Gastrocnemius medialis (tissue), 4 donors: ENCODE results near the gene KIAA1217. TPM values are rescaled to one million over a fixed set of nuclear protein-coding genes. Genes with fewer than 3 reads are reported as not detected.
A peak's percentile ranks its signal among the peaks of the same experiment; 100 is the strongest.

Source experiments
- ATAC-seq, 2 donors: fragments of 150-250 bp; one replicate each; pipeline ENCODE4 v1.9.1; 2016
- DNase-seq, 2 donors: peaks; one replicate each; pipeline ENCODE4 v3.0.0-alpha.2; 2019
- H3K27ac ChIP-seq, 4 donors: fragments of 200-600 bp; sonication (generic); 1 replicate in 1 of 4; 2 replicates in 3 of 4; pipeline ENCODE4 v1.5.1; 2016 to 2018; ENCODE audit warnings: mild to moderate bottlenecking in 2 of 4, moderate library complexity in 1 of 4
- H3K27me3 ChIP-seq, 3 donors: fragments of 200-600 bp; sonication (generic) in 2 of 3; 1 replicate in 1 of 3; 2 replicates in 2 of 3; pipeline versions ENCODE4 v1.5.1 to v1.6.0; 2016 to 2019; ENCODE audit warnings: mild to moderate bottlenecking in 1 of 3, moderate library complexity in 1 of 3
- H3K36me3 ChIP-seq, 2 donors: fragments of 200-600 bp; sonication (generic) in 1 of 2; one replicate each; pipeline ENCODE4 v1.5.1; 2017 to 2018
- H3K4me1 ChIP-seq, 2 donors: fragments of 200-600 bp; sonication (generic) in 1 of 2; one replicate each; pipeline ENCODE4 v1.5.1; 2016 to 2017; ENCODE audit warnings: mild to moderate bottlenecking in 2 of 2
- H3K4me3 ChIP-seq, 4 donors: fragments of 200-600 bp; sonication (generic) in 3 of 4; 1 replicate in 1 of 4; 2 replicates in 3 of 4; pipeline ENCODE4 v1.5.1; 2016 to 2019; ENCODE audit warnings: mild to moderate bottlenecking in 2 of 4
- H3K9me3 ChIP-seq, 3 donors: fragments of 200-600 bp; sonication (generic) in 2 of 3; 1 replicate in 1 of 3; 2 replicates in 2 of 3; pipeline ENCODE4 v1.5.1; 2016 to 2019
- POLR2A ChIP-seq, 2 donors: fragments of 450-650 bp; IDR thresholded peaks; one replicate each; pipeline ENCODE4 v1.6.1; 2017; ENCODE audit warnings: antibody characterized with exemption in 2 of 2, mild to moderate bottlenecking in 2 of 2, moderate library complexity in 2 of 2
- in situ Hi-C, 4 donors: fragments of 200-750 bp; cut with MboI; loops; one replicate each; pipeline versions ENCODE4 v1.15.0 to v1.8.0; 2017; ENCODE audit warnings: low sequenced_read_pairs in 4 of 4
- intact Hi-C: fragments of 100-400 bp; cut with DNase I; formaldehyde crosslinking; loops from one replicate; pipeline ENCODE4 v1.15.1; 2023; ENCODE audit warnings: low total_unique reads
- total RNA-seq, 4 donors: library from RNA; depleted of rRNA; stranded (reverse); fragments of >200 nt; gene quantifications; one replicate each; pipeline versions ENCODE4 v1.1.0 to v1.2.3, GENCODE V29; 2016
- TF ChIP-seq, protein P1 (sequence below), 5 experiments: fragments of 450-650 bp in 3 of 5; fragments of 200-600 bp in 2 of 5; sonication (generic) in 2 of 5; IDR thresholded peaks in 4 of 5; conservative IDR thresholded peaks in 1 of 5; 1 replicate in 4 of 5; 2 replicates in 1 of 5; pipeline ENCODE4 v1.5.1; 2016 to 2019; ENCODE audit warnings: antibody characterized with exemption in 5 of 5, mild to moderate bottlenecking in 3 of 5, moderate library complexity in 3 of 5

The KIAA1217 gene
- total RNA-seq, 4 donors from 2014 or later, result 152 to 266 (median 155) TPM

DNA sequence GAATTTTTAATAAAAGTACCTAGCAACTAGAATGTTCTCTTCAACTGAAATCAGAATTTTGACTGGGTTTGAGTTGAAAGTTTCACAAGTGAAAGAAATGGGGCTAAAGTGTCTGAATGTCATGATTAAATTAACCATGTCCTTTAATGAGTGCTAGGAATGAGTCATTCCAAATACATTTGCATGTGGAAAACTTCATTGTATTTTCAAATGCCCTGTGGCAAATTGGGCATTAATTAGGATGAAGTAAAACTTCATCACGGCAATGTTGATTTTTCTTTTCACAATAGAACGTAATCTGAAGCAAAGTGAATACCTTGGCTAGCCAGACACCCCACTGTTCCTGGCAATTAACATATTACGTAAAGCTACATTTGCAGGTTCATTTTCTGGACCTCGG is 166.6 kb downstream of the KIAA1217 start:
- ATAC-seq (no peak), DNase-seq (no peak)
- in situ Hi-C loops, result loop anchor here in 1 of 4 donors (25.0 kb wide), 1 partner anchor 137 kb away; no protein-coding TSS in a partner anchor
- H3K4me3 ChIP-seq, result no peak overlapping the region
- TF ChIP-seq, protein P1, sequence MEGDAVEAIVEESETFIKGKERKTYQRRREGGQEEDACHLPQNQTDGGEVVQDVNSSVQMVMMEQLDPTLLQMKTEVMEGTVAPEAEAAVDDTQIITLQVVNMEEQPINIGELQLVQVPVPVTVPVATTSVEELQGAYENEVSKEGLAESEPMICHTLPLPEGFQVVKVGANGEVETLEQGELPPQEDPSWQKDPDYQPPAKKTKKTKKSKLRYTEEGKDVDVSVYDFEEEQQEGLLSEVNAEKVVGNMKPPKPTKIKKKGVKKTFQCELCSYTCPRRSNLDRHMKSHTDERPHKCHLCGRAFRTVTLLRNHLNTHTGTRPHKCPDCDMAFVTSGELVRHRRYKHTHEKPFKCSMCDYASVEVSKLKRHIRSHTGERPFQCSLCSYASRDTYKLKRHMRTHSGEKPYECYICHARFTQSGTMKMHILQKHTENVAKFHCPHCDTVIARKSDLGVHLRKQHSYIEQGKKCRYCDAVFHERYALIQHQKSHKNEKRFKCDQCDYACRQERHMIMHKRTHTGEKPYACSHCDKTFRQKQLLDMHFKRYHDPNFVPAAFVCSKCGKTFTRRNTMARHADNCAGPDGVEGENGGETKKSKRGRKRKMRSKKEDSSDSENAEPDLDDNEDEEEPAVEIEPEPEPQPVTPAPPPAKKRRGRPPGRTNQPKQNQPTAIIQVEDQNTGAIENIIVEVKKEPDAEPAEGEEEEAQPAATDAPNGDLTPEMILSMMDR (IDR thresholded peaks at IDR 0.05 in 4 of 5, conservative IDR thresholded peaks at IDR 0.05 in 1 of 5), result no peak
- TF ChIP-seq POLR2A (IDR thresholded peaks at IDR 0.05), result no peak
- intact Hi-C loops, result no loop called here
- H3K36me3 ChIP-seq, result no peaks in the 10 kb centered on the region
- peak overlapping the region in 2 of 4 donors; percentile 92 to 97 for H3K27ac ChIP-seq
- no peaks in the 10 kb centered on the region for H3K9me3 ChIP-seq
- H3K27me3 ChIP-seq, result no peaks in the 10 kb centered on the region
- peaks cover 37 to 38% of the 10 kb centered on the region in 2 donors for H3K4me1 ChIP-seq

DNA sequence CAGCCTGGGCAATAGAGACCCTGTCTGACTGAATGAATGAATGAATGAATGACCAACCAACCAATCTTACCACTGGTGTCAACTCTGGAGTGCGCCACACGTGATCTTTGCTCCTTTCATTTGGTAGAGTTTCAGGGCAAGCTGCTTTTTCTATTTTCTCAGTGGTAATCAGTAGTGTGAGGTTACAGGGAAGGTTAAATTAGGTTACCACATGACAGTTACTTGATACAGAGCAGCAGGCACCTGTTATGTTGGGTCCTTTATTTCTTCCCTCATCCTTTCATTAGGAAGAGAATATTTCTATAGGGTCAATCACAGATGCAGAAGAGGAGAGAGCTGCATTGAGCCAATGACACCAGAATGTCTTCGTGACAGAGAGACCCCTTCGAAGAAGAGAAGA is 167.8 kb downstream of the KIAA1217 start:
- Histone ChIP-seq H3K4me1 (peaks cover 33 to 38% of the 10 kb centered on the region in 2 donors), H3K4me3 (no peak overlapping the region), H3K27ac (peak overlapping the region; percentile 58 to 97 (median 77)), H3K27me3 (no peaks in the 10 kb centered on the region), H3K36me3 (no peaks in the 10 kb centered on the region), H3K9me3 (no peaks in the 10 kb centered on the region)
- in situ Hi-C loops (loop anchor here in 1 of 4 donors (25.0 kb wide), 1 partner anchor 136 kb away; no protein-coding TSS in a partner anchor), intact Hi-C loops (loop anchor here (2.0 kb wide), 1 partner anchor 142 kb away; no protein-coding TSS in a partner anchor)
- DNase-seq (no peak), ATAC-seq (peak; percentile 55 to 81)
- TF ChIP-seq POLR2A (IDR thresholded peaks at IDR 0.05), result no peak
- TF ChIP-seq, protein P1 (IDR thresholded peaks at IDR 0.05 in 4 of 5, conservative IDR thresholded peaks at IDR 0.05 in 1 of 5), result no peak

DNA sequence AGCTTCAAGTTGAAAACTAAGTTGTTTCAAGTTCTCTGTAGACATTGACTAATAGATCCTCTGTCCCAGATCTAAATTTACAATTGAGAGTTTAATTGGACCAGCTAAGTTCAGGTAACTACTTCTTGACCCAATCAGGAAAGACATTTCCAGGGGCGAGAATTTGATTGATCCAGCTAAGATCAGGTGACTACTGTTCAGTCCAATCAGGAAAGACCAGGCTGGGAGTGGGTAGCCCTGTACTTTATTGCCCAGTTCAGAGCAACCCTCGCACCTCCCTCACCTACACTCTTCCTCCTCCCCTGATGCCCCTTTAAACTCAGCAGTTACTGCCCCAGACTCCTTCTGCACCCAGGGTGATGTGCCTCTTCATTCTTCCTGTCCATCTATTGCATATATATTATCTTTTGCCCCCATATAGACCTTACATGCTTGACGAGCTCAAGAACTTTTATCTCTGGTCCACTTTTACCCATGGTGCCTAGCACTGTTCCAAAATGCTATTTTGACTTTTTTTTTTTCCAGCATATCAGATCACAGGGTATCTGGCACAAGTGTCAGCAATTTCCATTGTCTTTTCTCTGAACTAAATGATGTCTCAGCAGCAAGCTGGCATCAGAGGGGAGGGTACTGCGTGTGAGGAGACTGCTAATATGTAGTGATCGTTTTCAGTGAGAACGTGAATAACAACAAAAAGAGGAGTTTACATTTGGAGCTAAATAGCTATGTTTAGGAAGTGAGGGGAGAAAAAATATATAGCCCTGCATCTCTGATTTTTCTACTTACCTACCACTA is 169.4 kb downstream of the KIAA1217 start:
- in situ Hi-C loops (loop anchor here in 1 of 4 donors (25.0 kb wide), 1 partner anchor 134 kb away; no protein-coding TSS in a partner anchor), intact Hi-C loops (no loop called here)
- Histone ChIP-seq H3K27ac (peak overlapping the region in 3 of 4 donors; percentile 92 to 98 (median 97)), H3K36me3 (no peaks in the 10 kb centered on the region), H3K27me3 (no peaks in the 10 kb centered on the region), H3K9me3 (no peaks in the 10 kb centered on the region), H3K4me1 (peaks cover 47 to 54% of the 10 kb centered on the region in 2 donors), H3K4me3 (no peak overlapping the region)
- DNase-seq (no peak), ATAC-seq (no peak)
- TF ChIP-seq, protein P1 (IDR thresholded peaks at IDR 0.05 in 4 of 5, conservative IDR thresholded peaks at IDR 0.05 in 1 of 5), result no peak
- TF ChIP-seq POLR2A (IDR thresholded peaks at IDR 0.05), result no peak

DNA sequence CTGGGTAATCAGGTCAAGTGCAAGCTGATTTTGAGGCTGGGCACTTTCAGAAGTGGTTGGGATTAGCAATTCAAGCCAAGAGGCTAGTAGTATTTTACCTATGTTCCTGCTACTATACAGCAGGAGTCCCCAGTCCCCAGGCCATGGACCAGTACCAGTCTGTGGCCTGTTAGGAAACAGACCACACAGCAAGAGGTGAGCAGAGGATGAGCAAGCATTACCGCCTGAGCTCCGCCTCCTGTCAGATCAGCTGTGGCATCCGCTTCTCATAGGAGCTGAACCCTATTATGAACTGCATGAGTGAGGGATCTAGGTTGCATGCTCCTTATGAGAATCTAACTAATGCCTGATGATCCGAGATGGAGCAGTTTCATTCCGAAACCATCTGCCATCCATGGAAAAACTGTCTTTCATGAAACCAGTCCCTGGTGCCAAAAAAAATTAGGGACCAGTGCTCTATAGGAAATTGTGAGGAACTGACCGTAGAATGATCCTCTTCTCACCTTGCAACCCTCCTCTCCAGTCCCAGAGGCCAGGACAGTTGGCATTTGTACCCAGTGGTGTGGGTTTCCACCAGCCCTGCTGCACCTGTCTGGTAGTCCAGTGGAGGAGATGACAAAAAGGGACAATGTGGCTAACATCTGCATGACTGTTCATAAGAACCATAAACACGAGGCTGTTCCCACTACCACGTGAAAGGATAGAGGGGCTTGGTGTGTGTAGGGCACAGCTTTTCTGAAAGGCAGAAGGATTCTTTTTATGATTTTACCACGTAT is 172.5 kb downstream of the KIAA1217 start:
- peak overlapping the region; percentile 89 to 98 (median 94) for H3K27ac ChIP-seq
- H3K4me3 ChIP-seq, result no peak overlapping the region
- H3K9me3 ChIP-seq, result no peaks in the 10 kb centered on the region
- no peaks in the 10 kb centered on the region for H3K27me3 ChIP-seq
- H3K4me1 ChIP-seq, result peaks cover 60 to 72% of the 10 kb centered on the region in 2 donors
- in situ Hi-C loops (loop anchor here in 1 of 4 donors (25.0 kb wide), 1 partner anchor 131 kb away; no protein-coding TSS in a partner anchor), intact Hi-C loops (loop anchor here (2.0 to 10.0 kb wide), 5 partner anchors 66 to 267 kb away; no protein-coding TSS in a partner anchor)
- DNase-seq, result peak; percentile 73 to 81
- TF ChIP-seq, protein P1 (IDR thresholded peaks at IDR 0.05 in 4 of 5, conservative IDR thresholded peaks at IDR 0.05 in 1 of 5), result no peak
- no peak for TF ChIP-seq POLR2A (IDR thresholded peaks at IDR 0.05)
- H3K36me3 ChIP-seq, result peaks cover 0 to 4% of the 10 kb centered on the region in 2 donors
- peak; percentile 30 to 32 for ATAC-seq
